Measurements from ENCODE around the gene TGM1. TPM values are rescaled to one million over a fixed set of nuclear protein-coding genes. Genes with fewer than 3 reads are reported as not detected.
"Not testable (repeated sequence)": the region's sequence is repeated elsewhere in the genome, so short reads cannot be mapped to it uniquely, and the experiment has no call there.

TGM1 gene
- polyA plus RNA-seq, 1 donor, result 2.3 TPM

DNA sequence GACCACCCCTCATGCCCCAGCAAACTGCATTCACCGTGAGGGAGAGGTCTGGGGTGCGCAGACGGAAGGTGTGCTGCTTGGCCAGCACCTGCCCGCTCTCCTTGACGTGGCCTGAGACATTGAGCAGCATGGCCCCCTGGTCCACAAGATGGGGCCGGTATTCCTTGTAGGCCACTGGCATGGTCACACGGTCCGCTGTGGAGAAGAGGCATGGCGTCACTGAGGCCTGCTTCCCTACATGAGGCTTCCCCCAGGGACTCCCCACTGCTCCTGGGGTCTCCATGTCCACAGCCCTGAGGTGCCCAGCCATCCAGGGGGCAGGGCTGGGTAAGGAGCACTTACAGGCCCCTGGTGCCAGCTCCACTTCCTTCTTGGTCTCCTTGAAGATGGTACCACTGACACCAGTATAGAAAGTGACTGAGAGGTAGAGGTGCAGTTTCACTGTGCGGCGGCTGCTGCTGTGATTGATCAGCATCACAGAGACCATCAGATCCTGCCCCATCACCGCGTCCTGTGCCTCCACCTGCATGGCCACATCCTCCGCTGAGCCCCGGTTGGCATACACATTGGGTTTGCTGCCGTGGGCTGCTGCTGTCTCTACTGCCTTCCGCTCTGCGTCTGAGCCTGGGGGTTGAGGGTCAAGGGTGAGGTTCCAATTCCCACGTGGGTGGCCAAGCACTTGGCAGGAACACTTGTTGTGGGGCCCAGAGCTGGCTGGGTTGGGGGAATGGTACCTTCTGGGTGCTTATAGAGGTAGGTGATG lies 8.2 kb downstream of the TGM1 start:
- DNase-seq, result no peak

GRCh38 chr14:24253936-24254335 lies 9.0 kb downstream of the TGM1 start:
- DNase-seq, result no peak

GRCh38 chr14:24252289-24253124 lies 10.5 kb downstream of the TGM1 start:
- DNase-seq, result no peak

- DNase-seq, result no peak
Measured at GRCh38 chr14:24251880-24252288, 11.1 kb downstream of the TGM1 start.

DNA sequence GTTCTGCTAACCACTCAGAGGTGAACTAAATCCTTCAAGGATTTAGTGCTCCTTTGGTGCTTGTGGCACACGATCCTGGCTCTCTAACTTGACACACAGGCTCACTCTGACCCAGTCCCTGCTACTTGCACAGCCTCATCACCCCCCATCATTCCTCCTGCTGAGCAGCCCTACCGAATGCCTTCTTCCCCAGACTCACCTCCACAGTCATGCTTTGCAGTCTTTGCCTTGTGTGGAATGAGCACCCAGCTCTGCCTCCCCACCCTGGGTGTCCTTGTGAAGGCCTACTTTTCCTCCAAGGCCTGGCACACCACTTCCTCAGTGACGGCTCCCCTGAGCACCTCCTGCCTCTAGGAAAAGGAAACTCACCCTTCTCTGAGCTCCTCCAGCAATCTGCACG lies 12.6 kb downstream of the TGM1 start:
- DNase-seq, result no peak

DNA sequence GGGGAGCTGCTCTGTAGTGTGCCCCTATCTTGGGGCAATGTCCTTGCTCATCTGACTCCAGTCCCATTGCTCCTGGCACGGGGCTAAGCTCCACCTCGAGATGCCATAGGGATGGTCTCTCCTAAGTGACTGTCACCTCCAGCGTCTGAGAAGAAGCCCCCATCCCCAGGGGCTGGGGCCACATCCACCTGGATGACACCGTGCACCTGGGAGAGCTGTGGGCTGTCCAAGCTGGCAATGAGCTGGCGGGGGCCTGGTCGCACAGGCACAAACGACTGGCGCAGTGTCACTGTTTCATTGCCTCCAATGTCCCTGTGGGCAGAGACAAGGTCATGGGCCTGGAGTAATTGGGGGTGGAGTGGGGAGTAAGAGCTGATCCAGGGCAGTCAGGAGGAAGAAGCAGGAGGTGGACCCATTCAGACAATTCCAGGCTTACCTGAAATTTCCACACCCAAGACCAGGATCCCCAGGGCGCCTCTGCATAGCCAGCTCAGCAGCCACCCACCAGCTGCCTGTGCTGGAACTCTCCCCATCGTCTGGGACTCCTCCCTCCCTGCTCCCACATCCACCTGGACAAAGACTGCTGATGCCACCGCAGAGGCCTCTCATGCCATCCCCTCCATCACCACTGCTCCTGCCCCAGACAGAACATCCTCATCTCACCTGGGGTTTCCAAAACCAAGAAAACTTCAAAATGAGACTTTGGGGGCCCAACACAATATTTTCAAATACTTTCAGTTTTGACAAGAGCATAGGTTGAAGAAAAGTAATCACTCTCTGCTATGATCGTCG lies 13.6 kb downstream of the TGM1 start:
- no peak for DNase-seq

- DNase-seq, result no peak
Measured at GRCh38 chr14:24247422-24247821, 15.6 kb downstream of the TGM1 start.

DNA sequence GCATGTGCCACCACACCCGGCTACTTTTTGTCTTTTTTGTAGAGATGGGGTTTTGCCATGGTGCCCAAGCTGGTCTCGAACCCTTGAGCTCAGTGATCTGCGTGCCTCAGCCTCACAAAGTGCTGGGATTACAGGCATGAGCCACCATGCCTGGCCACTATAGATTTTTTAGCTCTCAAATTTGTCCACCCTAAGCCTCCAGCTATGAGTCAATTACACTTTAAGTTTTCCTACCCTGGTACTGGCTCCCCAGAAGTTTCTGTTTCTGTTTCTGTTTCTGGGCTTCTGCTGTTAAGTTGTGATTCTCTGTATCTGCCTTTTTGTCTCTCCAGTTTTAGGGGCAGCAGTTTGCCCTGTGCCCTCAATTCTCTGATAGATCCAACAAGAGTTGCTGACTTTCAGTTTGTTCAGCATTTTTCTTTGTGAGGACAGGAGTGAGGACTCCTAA lies 16.2 kb downstream of the TGM1 start:
- DNase-seq, result no peak

DNA sequence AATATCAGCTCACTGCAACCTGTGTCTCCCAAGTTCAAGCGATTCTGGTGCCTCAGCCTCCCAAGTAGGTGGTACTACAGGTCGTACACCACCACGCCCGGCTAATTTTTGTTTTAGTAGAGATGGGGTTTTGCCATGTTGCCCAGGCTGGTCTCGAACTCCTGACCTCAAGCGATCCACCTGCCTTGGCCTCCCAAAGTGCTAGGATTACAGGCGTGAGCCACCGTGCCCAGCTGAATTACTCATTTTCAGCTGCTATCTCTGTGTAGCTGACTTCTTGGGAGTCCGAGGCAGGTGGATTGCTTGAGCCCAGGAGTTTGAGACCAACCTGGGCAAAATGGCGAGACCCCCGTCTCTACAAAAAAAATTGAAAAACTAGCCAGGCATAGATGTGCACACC lies 17.6 kb downstream of the TGM1 start:
- DNase-seq, result not testable (repeated sequence)

GRCh38 chr14:24243336-24243836 lies 19.6 kb downstream of the TGM1 start:
- no peak for DNase-seq

DNA sequence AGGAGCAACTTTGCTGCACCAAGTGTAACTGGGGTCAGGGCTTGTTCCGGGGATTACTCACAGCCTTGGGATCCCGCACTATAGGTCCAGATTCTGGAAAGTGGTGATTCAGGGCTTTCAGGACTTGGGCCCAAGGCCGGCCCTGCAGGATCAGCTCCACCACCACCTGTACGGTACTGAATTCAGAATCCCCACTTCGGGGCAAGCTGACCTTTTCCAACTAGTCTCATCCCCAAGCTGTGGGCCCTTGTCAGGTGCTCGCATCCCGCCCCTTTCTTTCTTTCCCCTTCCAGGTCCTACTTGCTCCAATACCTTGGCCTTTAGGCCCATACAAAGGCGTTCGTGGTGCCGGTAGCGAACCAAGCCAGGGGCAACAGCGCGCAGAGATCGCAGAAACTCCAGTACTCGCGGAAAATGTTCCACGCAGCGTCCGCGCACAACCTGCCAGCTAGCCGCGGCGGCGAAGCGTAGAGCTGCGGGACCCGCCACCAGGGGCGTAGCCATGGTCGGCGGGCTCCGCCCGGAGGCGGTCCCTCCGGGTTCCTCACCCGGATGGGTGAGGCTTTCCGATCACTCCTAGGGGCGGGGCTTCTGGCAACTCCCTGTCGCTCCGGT lies 21.0 kb downstream of the TGM1 start:
- DNase-seq, result peak; percentile 91

DNA sequence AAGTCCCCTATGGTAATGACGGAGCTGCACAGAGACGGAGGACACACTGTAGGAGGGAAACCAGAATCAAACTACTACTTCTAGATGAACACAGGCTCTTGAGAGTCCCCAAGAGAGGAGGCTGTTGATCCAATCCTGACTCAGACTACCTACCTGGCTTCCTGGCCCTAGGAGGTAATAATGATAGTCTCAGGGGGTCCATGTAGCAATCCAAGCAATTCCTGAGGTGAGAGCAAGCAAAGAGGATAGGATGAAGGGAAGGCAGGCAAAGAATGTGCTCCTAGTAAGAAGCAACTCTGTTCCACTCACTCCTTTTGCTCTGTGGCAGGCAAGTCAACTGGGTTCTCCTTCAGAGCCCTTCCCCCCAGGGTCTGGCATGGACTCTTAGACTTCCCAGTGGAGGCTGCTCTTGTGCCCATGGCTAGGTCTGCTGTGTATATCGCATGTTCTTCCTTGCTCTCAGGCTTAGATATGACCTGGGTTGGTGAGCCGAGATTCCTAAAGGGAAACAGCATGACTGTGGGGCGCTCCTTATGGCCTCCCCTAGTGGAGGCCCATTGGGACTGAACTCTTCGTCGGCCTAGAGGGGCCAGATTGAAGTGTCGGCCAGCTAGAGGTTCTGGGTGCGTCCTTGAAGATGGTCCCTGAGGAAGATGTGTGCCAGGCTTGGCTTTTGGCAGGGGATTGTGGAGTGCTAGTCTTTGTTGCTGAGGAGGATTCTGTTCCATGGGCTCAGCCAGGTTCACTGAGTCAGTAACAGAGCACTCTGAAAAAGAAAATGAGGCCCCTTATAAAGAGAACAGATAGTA lies 22.7 kb downstream of the TGM1 start:
- DNase-seq, result no peak

DNA sequence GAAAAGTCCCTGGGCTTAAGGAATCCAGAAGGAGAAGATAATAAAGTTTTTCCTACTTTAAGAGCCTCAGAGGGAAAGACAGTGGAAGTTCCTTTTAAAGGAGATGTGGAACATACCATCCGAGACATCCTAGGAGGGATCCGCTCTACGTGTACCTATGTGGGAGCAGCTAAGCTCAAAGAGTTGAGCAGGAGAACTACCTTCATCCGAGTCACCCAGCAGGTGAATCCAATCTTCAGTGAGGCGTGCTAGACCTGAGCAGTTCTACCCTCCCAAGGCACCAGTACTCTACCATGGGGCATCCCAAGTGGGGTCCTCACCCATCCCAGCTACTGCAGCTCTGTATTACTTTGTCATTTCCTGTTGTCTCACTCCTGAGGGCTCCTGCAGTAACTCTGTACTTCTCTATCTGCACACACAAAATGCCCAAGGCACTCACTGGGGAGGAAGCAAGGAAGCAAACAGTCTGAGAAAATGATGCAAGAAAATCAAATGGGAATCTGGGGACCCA lies 24.4 kb downstream of the TGM1 start:
- DNase-seq, result no peak

- no peak for DNase-seq
Measured at GRCh38 chr14:24238123-24238522, 24.9 kb downstream of the TGM1 start.

- DNase-seq, result no peak
Measured at GRCh38 chr14:24237463-24237955, 25.5 kb downstream of the TGM1 start.

- DNase-seq, result no peak
Measured at GRCh38 chr14:24236689-24237462, 26.1 kb downstream of the TGM1 start.

- no peak for DNase-seq
Measured at GRCh38 chr14:24235804-24236688, 26.9 kb downstream of the TGM1 start.

Data from left kidney (tissue), 2 donors.